Small intestine (tissue), 7 donors: ENCODE results near the gene HBQ1. TPM values are rescaled to one million over a fixed set of nuclear protein-coding genes. Genes with fewer than 3 reads are reported as not detected.
A peak's percentile ranks its signal among the peaks of the same experiment; 100 is the strongest.
"Not testable (repeated sequence)": the region's sequence is repeated elsewhere in the genome, so short reads cannot be mapped to it uniquely, and the experiment has no call there.

Experiments used
- DNase-seq, 2 donors: peaks; one replicate each; pipeline versions ENCODE4 v3.0.0 to v3.0.0-alpha.2; 2013
- FAIRE-seq: peaks from 2 replicates; lab custom pipeline; 2012; peaks lifted over from hg19 to GRCh38; lab: Jason Lieb, UNC
- H3K27ac ChIP-seq, 3 donors: one replicate each; pipeline ENCODE4 v1.5.1; 2013; ENCODE audit warnings: low read length in 2 of 3, mild to moderate bottlenecking in 2 of 3, control low read depth in 1 of 3, inconsistent platforms in 1 of 3, low read depth in 1 of 3, moderate library complexity in 1 of 3
- H3K27me3 ChIP-seq, 3 donors: one replicate each; pipeline ENCODE4 v1.6.1; 2013; ENCODE audit warnings: low read length in 3 of 3, inconsistent platforms in 1 of 3; ENCODE audit not compliant: control insufficient read depth in 3 of 3, insufficient read depth in 3 of 3
- H3K36me3 ChIP-seq, 3 donors: one replicate each; pipeline ENCODE4 v1.6.1; 2013; ENCODE audit warnings: low read length in 3 of 3, inconsistent platforms in 1 of 3, low read depth in 1 of 3, mild to moderate bottlenecking in 1 of 3, moderate library complexity in 1 of 3; ENCODE audit not compliant: control insufficient read depth in 3 of 3, insufficient read depth in 2 of 3
- H3K4me1 ChIP-seq, 3 donors: one replicate each; pipeline ENCODE4 v1.6.1; 2013; ENCODE audit warnings: low read length in 2 of 3, inconsistent platforms in 1 of 3, low read depth in 1 of 3, mild to moderate bottlenecking in 1 of 3, moderate library complexity in 1 of 3; ENCODE audit not compliant: control insufficient read depth in 3 of 3, insufficient read depth in 2 of 3
- H3K4me3 ChIP-seq, 3 donors: one replicate each; pipeline ENCODE4 v1.5.1; 2013; ENCODE audit warnings: low read length in 3 of 3, control low read depth in 1 of 3, inconsistent platforms in 1 of 3, low read depth in 1 of 3, mild to moderate bottlenecking in 1 of 3, moderate library complexity in 1 of 3
- H3K9me3 ChIP-seq, 2 donors: one replicate each; pipeline ENCODE4 v1.6.1; 2013; ENCODE audit warnings: low read depth in 1 of 2, low read length in 1 of 2; ENCODE audit not compliant: control insufficient read depth in 2 of 2, insufficient read depth in 1 of 2
- WGBS, 3 donors: extraction: QIAGEN DNeasy Blood & Tissue Kit; methylation state at CpG; one replicate each; pipeline ENCODE4 v1.1.7; 2013; 5-methylcytosine and 5-hydroxymethylcytosine counted together
- polyA plus RNA-seq, 4 donors: library from polyadenylated mRNA; stranded (reverse) in 3 of 4; unstranded in 1 of 4; fragments of 200-250 nt in 3 of 4; fragments of 120-200 nt in 1 of 4; gene quantifications; one replicate each; pipeline versions ENCODE4 v1.2.1 to v1.2.3, GENCODE V29; 2013
- donor health status: healthy with polysubstance abuse.
- donor health status: control.
- donor health status: control.
- donor health status: Bipolar disorder and iron deficiency.
- donor health status: healthy.

Gene HBQ1
- polyA plus RNA-seq, 4 donors = 0.43 TPM; not detected in 3

DNA sequence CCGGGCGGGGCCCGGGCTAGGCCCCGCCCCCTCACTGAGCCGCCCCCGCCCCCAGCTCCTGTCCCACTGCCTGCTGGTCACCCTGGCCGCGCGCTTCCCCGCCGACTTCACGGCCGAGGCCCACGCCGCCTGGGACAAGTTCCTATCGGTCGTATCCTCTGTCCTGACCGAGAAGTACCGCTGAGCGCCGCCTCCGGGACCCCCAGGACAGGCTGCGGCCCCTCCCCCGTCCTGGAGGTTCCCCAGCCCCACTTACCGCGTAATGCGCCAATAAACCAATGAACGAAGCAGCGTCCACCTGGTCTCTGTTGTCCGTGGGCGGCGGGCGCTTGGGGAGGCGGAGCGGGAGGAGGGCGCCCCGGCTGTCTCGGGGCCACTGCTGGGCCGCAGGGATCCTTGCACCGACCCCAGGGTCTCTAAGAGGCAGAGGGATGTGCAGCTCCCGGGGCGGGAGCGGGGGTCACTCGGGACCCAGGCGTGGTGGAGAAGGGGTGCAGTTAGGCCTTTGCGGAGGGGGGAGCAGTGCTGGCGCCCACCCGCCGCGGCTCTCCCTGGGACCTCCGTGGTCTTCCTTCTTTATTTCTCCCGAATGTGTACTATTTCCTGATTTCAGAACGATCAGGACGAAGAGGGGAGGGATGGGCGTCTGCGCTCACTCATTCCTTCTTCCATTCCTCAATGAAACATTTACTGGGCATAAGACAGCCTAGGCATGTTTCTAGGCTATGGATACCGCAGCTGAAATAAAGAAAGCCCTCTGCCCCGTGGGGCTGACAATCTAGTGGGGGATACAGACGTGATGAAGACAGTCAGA, 25.8 kb upstream of the HBQ1 start:
- Histone ChIP-seq H3K27me3 (peaks cover 0 to 34% (median 1%) of the 10 kb centered on the region in 3 donors), H3K4me3 (peak overlapping the region in 2 of 3 donors; percentile 22 to 28), H3K27ac (no peak overlapping the region), H3K9me3 (no peaks in the 10 kb centered on the region), H3K4me1 (peaks cover 0 to 7% (median 6%) of the 10 kb centered on the region in 3 donors), H3K36me3 (no peaks in the 10 kb centered on the region)
- 3 to 10% (median 7%) methylated on average over 52 to 53 of the region's 59 CpGs for WGBS, 3 donors
- no peak for FAIRE-seq
- DNase-seq = peak in 1 of 2 donors; percentile 41

DNA sequence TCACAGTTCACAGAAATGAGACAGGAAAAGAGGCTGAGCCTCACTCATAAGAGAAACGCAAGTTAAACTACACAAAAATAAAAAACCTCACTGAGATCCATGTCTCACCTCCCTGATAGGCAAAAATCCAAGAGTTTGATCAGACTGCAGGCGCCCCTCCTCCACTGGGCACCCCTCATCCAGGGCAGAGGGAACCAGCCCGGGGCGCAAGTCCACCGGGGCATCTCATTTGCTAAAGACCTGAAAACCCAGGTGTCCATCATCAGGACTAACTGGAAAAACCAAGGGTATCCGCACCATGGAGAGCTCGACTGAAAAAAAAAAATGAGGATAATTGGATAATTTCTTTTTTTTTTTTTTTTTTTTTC, 25.2 kb upstream of the HBQ1 start:
- DNase-seq (no peak), FAIRE-seq (no peak)
- WGBS, 3 donors = 60 to 70% (median 62%) methylated on average over 7 of the region's 7 CpGs
- Histone ChIP-seq H3K36me3 (no peaks in the 10 kb centered on the region), H3K9me3 (no peaks in the 10 kb centered on the region), H3K27ac (no peak overlapping the region), H3K4me3 (no peak overlapping the region), H3K4me1 (peaks cover 0 to 7% (median 6%) of the 10 kb centered on the region in 3 donors), H3K27me3 (peaks cover 0 to 34% (median 1%) of the 10 kb centered on the region in 3 donors)

DNA sequence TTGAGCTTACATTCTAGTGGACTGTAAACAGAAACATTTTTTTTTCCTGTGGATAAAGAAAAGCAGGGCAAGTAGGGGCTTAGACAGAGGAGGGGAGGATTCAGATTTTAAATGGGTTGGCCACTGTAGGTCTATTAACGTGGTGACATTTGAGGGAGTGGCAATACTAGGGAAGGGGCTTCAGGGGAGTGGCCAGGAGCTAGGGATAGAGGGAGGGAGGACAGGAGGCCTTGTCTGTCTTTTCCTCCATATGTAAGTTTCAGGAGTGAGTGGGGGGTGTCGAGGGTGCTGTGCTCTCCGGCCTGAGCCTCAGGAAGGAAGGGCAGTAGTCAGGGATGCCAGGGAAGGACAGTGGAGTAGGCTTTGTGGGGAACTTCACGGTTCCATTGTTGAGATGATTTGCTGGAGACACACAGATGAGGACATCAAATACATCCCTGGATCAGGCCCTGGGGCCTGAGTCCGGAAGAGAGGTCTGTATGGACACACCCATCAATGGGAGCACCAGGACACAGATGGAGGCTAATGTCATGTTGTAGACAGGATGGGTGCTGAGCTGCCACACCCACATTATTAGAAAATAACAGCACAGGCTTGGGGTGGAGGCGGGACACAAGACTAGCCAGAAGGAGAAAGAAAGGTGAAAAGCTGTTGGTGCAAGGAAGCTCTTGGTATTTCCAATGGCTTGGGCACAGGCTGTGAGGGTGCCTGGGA, 21.0 kb upstream of the HBQ1 start:
- DNase-seq (no peak), FAIRE-seq (no peak)
- Histone ChIP-seq H3K9me3 (no peaks in the 10 kb centered on the region), H3K36me3 (no peaks in the 10 kb centered on the region), H3K4me3 (no peak overlapping the region), H3K4me1 (peaks cover 0 to 6% (median 5%) of the 10 kb centered on the region in 3 donors), H3K27me3 (peaks cover 0 to 38% (median 3%) of the 10 kb centered on the region in 3 donors), H3K27ac (no peak overlapping the region)
- WGBS, 3 donors = 31 to 47% (median 35%) methylated on average over 6 of the region's 6 CpGs

DNA sequence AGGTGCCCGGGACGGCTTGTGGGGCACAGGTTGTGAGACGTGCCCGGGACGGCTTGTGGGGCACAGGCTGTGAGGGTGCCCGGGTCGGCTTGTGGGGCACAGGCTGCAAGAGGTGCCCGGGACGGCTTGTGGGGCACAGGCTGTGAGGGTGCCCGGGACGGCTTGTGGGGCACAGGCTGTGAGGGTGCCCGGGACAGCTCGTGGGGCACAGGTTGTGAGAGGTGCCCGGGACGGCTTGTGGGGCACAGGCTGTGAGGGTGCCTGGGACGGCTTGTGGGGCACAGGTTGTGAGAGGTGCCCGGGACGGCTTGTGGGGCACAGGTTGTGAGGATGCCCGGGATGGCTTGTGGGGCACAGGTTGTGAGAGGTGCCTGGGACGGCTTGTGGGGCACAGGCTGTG, 20.0 kb upstream of the HBQ1 start:
- not testable (repeated sequence) for H3K27ac ChIP-seq, H3K36me3 ChIP-seq, FAIRE-seq, H3K9me3 ChIP-seq, H3K4me1 ChIP-seq, DNase-seq, H3K4me3 ChIP-seq
- H3K27me3 ChIP-seq = peaks cover 0 to 32% (median 6%) of the 10 kb centered on the region in 3 donors
- WGBS, 3 donors = 71 to 80% (median 80%) methylated on average over 14 to 20 of the region's 20 CpGs

DNA sequence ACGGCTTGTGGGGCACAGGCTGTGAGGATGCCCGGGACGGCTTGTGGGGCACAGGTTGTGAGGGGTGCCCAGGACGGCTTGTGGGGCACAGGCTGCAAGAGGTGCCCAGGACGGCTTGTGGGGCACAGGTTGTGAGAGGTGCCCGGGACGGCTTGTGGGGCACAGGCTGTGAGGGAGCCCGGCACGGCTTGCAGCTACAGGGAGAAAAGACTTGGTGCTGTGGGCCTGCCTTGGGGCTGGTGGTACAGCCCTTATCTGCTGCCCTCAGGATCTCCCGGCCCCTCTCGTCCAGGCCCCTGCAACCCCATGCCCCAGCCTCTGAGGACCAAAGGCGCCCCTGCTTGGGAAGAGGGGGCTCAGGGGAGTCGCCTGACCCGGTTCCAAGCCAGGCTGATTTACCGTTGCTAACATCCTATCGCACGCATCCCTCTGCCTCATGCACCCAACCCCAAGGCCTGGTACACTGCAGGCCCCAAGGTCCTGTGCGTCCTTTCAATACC, 19.5 kb upstream of the HBQ1 start:
- no peak overlapping the region for H3K27ac ChIP-seq
- H3K4me3 ChIP-seq = no peak overlapping the region
- H3K4me1 ChIP-seq = peaks cover 0 to 6% (median under 1%) of the 10 kb centered on the region in 3 donors
- no peaks in the 10 kb centered on the region for H3K9me3 ChIP-seq
- no peaks in the 10 kb centered on the region for H3K36me3 ChIP-seq
- 56 to 69% (median 65%) methylated on average over 11 to 18 of the region's 18 CpGs for WGBS, 3 donors
- no peak for FAIRE-seq
- no peak for DNase-seq
- H3K27me3 ChIP-seq = peaks cover 0 to 33% (median 11%) of the 10 kb centered on the region in 3 donors

DNA sequence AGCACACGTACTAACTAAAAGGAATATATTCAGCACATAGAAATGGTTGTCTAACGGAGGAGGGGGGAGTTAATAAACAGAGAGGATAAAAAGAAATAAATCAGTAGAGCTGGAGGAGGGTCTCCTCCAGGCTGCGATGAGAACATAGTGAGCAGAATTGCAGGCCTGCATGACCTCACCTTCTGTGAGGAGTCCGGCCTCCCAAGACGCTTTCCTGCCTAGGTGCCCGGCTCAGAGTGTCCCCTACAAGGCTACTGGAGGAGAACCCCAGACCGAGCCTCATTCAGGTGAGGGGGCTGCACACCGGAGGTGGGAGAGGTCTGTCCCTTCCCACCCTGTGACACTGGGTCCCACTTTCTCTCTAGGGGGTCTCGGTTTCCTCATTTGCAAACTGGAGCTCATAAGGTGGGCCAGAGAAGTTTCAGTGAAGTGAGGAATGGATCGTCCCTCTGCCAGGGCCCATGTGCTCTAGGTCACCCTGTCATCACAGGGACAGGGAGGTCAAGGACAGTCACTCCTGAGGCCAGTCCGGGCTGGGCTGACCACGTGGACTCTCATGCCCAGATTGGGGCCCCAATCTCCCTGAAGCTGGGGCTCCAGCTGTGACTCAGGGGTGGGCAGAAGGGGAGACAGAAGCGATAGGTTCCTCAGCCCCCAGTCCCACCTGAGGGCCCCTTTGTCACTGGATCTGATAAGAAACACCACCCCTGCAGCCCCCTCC, 17.8 kb upstream of the HBQ1 start:
- DNase-seq (no peak), FAIRE-seq (no peak)
- 75 to 86% (median 84%) methylated on average over 12 to 13 of the region's 13 CpGs for WGBS, 3 donors
- Histone ChIP-seq H3K36me3 (no peaks in the 10 kb centered on the region), H3K4me1 (peaks cover 0 to 6% (median 3%) of the 10 kb centered on the region in 3 donors), H3K4me3 (no peak overlapping the region), H3K27ac (no peak overlapping the region), H3K9me3 (no peaks in the 10 kb centered on the region), H3K27me3 (peaks cover 5 to 37% (median 20%) of the 10 kb centered on the region in 3 donors)

DNA sequence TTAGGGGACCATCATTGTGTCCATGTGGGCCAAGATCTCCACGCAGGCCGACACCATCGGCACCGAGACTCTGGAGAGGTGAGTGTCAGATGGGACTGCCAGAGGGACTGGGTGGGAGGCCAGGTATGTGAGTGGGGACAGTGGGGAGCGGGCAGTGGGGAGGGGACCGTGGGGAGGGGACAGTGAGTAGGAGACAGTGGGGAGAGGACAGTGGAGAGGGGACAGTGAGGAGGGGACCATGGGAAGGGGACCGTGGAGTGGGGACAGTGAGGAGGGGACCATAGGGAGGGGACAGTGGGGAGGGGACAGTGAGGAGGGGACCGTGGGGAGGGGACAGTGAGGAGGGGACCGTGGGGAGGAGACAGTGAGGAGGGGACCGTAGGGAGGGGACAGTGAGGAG, 17.1 kb upstream of the HBQ1 start:
- FAIRE-seq, H3K36me3 ChIP-seq, H3K4me1 ChIP-seq, H3K9me3 ChIP-seq, H3K4me3 ChIP-seq, DNase-seq, H3K27ac ChIP-seq: not testable (repeated sequence)
- 79 to 83% (median 81%) methylated on average over 9 to 10 of the region's 10 CpGs for WGBS, 3 donors
- peaks cover 5 to 44% (median 23%) of the 10 kb centered on the region in 3 donors for H3K27me3 ChIP-seq

DNA sequence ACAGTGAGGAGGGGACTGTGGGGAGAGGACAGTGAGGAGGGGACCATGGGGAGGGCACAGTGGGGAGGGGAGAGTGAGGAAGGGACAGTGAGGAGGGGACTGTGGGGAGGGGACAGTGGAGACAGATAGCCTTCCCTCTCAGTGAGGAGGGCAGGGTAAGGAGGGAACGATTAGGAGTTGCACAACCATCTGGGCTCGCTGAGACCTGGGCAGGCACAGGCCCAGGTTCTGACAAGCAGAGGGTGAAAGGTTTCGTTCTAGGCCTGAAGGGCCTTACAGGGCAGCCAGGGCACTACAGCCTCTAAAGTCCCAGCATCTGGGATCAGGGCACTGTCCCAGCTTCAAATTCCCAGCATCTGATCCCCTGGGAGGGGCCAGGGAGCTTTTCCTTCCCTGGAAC, 16.6 kb upstream of the HBQ1 start:
- H3K36me3 ChIP-seq, DNase-seq, H3K4me1 ChIP-seq, H3K9me3 ChIP-seq, H3K27ac ChIP-seq, FAIRE-seq, H3K4me3 ChIP-seq: not testable (repeated sequence)
- 0 to 25% methylated on average over 1 to 2 of the region's 3 CpGs; no CpG with 5 or more reads in 1 of the 3 donors for WGBS, 3 donors
- H3K27me3 ChIP-seq = peaks cover 5 to 49% (median 24%) of the 10 kb centered on the region in 3 donors
